Activated CD8-positive, alpha-beta memory T cell treated with anti-CD3 and anti-CD28 coated beads, Interleukin-2, amount 50 U/mL, for 1 hour (primary cell): Measurements from ENCODE around the gene YWHAB.
"Not testable (repeated sequence)": the region's sequence is repeated elsewhere in the genome, so short reads cannot be mapped to it uniquely, and the experiment has no call there.

Experiments
- DNase-seq: peaks from one replicate; pipeline ENCODE4 v3.0.0-alpha.2; 2020; ENCODE audit errors: extremely low read depth

The YWHAB gene

GRCh38 chr20:44885392-44886265 is at the start of gene YWHAB:
Gene YWHAB, plus strand, starts transcription at chr20:44885705. Its CDS starts 15,829 bp downstream, at chr20:44901534.
- DNase-seq = peak; percentile 92

- no peak for DNase-seq
Measured at GRCh38 chr20:44836601-44837120, 48.8 kb upstream of the YWHAB start.

- no peak for DNase-seq
Measured at GRCh38 chr20:44837946-44838345, 47.6 kb upstream of the YWHAB start.

- DNase-seq = no peak
Measured at GRCh38 chr20:44838521-44838920, 47.0 kb upstream of the YWHAB start.

GRCh38 chr20:44839481-44839880 is 46.0 kb upstream of the YWHAB start:
- DNase-seq = no peak

- DNase-seq = no peak
Measured at GRCh38 chr20:44840826-44841225, 44.7 kb upstream of the YWHAB start.

GRCh38 chr20:44841955-44842354 is 43.5 kb upstream of the YWHAB start:
- no peak for DNase-seq

- no peak for DNase-seq
Measured at GRCh38 chr20:44843876-44844275, 41.6 kb upstream of the YWHAB start.

GRCh38 chr20:44848254-44849015 is 37.1 kb upstream of the YWHAB start:
- no peak for DNase-seq

GRCh38 chr20:44849703-44850102 is 35.8 kb upstream of the YWHAB start:
- DNase-seq = no peak

GRCh38 chr20:44850272-44850671 is 35.2 kb upstream of the YWHAB start:
- no peak for DNase-seq

GRCh38 chr20:44850837-44851236 is 34.7 kb upstream of the YWHAB start:
- DNase-seq = no peak

GRCh38 chr20:44851545-44851944 is 34.0 kb upstream of the YWHAB start:
- DNase-seq = no peak

GRCh38 chr20:44856442-44856841 is 29.1 kb upstream of the YWHAB start:
- no peak for DNase-seq

- DNase-seq = no peak
Measured at GRCh38 chr20:44856856-44857448, 28.6 kb upstream of the YWHAB start.

- DNase-seq = no peak
Measured at GRCh38 chr20:44858606-44859360, 26.7 kb upstream of the YWHAB start.

- DNase-seq = no peak
Measured at GRCh38 chr20:44861531-44862006, 23.9 kb upstream of the YWHAB start.

GRCh38 chr20:44862286-44862685 is 23.2 kb upstream of the YWHAB start:
- DNase-seq = no peak

GRCh38 chr20:44863365-44864084 is 22.0 kb upstream of the YWHAB start:
- not testable (repeated sequence) for DNase-seq

GRCh38 chr20:44864493-44864892 is 21.0 kb upstream of the YWHAB start:
- not testable (repeated sequence) for DNase-seq
